Ishikawa (cell line): ENCODE measurements around the gene DCTN5.

Experiments
- CEBPB ChIP-seq: IDR thresholded peaks from 2 replicates; pipeline ENCODE4 v1.6.1; 2012
- CREB1 ChIP-seq: IDR thresholded peaks from 2 replicates; pipeline ENCODE4 v1.6.1; 2012; ENCODE audit warnings: low read depth
- EP300 ChIP-seq: IDR thresholded peaks from 2 replicates; pipeline ENCODE4 v1.6.1; 2012; ENCODE audit warnings: borderline replicate concordance
- FOXM1 ChIP-seq: IDR thresholded peaks from 2 replicates; pipeline ENCODE4 v1.6.1; 2012; ENCODE audit warnings: low read depth, borderline replicate concordance
- RAD21 ChIP-seq: IDR thresholded peaks from 2 replicates; pipeline ENCODE4 v1.6.1; 2012; ENCODE audit warnings: low read depth
- REST ChIP-seq: IDR thresholded peaks from 2 replicates; pipeline ENCODE4 v1.6.1; 2012; ENCODE audit warnings: low read depth, mild to moderate bottlenecking
- TAF1 ChIP-seq: IDR thresholded peaks from 2 replicates; pipeline ENCODE4 v1.6.1; 2012; ENCODE audit warnings: low read depth, mild to moderate bottlenecking
- TCF12 ChIP-seq: IDR thresholded peaks from 2 replicates; pipeline ENCODE4 v1.6.1; 2012; ENCODE audit warnings: low read depth
- TEAD4 ChIP-seq: IDR thresholded peaks from 2 replicates; pipeline ENCODE4 v1.6.1; 2012
- USF1 ChIP-seq: IDR thresholded peaks from 2 replicates; pipeline ENCODE4 v1.6.1; 2012

GRCh38 chr16:23687034-23687808 is 46.0 kb downstream of the DCTN5 start:
- TF ChIP-seq EP300: no peak
- no peak for TF ChIP-seq USF1
- TF ChIP-seq REST: no peak
- no peak for TF ChIP-seq RAD21
- no peak for TF ChIP-seq CEBPB
- TF ChIP-seq TCF12: no peak
- no peak for TF ChIP-seq FOXM1
- TF ChIP-seq TAF1: no peak
- no peak for TF ChIP-seq CREB1
- TF ChIP-seq TEAD4: no peak
